Gastroesophageal sphincter (tissue), 3 donors: ENCODE data around the gene SERPINB5.

ENCODE experiments used
- CTCF ChIP-seq, 4 experiments: fragments of 200-600 bp in 2 of 4; fragments of 450-650 bp in 2 of 4; sonication (generic) in 1 of 4; IDR thresholded peaks; one replicate each; pipeline ENCODE4 v1.5.1; 2017 to 2019; ENCODE audit warnings: antibody characterized with exemption in 4 of 4, mild to moderate bottlenecking in 2 of 4, moderate library complexity in 2 of 4
- EP300 ChIP-seq: sonication (generic); formaldehyde crosslinking; IDR thresholded peaks from one replicate; pipeline ENCODE4 v1.6.1; 2017; ENCODE audit warnings: antibody characterized with exemption, mild to moderate bottlenecking
- POLR2A ChIP-seq, 2 donors: fragments of 450-650 bp; IDR thresholded peaks; one replicate each; pipeline ENCODE4 v1.6.1; 2017; ENCODE audit warnings: antibody characterized with exemption in 2 of 2, mild to moderate bottlenecking in 2 of 2, moderate library complexity in 1 of 2
- POLR2AphosphoS5 ChIP-seq: sonication (generic); formaldehyde crosslinking; IDR thresholded peaks from one replicate; pipeline ENCODE4 v1.6.1; 2017; ENCODE audit warnings: antibody characterized with exemption

- TF ChIP-seq POLR2A (IDR thresholded peaks at IDR 0.05) (no peak), POLR2AphosphoS5 (no peak), CTCF (IDR thresholded peaks at IDR 0.05) (no peak), EP300 (no peak)
Observed at GRCh38 chr18:63527251-63527650, 50.5 kb downstream of the SERPINB5 start.
